ENCODE measurements around the gene RGMA.

DNA sequence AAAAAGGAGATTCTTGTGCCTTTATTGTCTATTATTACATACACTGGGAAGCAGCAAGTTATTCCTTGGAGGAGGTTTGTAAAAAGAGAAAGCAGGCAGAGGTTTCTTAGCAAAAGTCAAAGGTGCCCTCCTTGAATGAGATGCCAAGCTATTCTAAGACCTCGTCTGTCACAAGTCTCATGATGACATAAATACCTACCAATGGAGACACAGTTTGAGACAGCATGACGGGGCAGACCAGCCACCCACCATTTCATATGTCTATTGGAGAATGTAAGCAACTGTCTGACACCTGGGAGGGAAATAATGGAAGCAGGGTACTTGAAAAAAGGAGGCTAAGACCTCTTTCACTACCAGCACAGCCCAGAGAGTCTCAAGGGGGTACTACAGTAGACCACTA is 2.2 kb downstream of the RGMA start:
- no peak for TF ChIP-seq POLR2A (IDR thresholded peaks at IDR 0.05)
- TF ChIP-seq, protein P1, sequence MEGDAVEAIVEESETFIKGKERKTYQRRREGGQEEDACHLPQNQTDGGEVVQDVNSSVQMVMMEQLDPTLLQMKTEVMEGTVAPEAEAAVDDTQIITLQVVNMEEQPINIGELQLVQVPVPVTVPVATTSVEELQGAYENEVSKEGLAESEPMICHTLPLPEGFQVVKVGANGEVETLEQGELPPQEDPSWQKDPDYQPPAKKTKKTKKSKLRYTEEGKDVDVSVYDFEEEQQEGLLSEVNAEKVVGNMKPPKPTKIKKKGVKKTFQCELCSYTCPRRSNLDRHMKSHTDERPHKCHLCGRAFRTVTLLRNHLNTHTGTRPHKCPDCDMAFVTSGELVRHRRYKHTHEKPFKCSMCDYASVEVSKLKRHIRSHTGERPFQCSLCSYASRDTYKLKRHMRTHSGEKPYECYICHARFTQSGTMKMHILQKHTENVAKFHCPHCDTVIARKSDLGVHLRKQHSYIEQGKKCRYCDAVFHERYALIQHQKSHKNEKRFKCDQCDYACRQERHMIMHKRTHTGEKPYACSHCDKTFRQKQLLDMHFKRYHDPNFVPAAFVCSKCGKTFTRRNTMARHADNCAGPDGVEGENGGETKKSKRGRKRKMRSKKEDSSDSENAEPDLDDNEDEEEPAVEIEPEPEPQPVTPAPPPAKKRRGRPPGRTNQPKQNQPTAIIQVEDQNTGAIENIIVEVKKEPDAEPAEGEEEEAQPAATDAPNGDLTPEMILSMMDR (IDR thresholded peaks at IDR 0.05) = no peak
